GM19025 (cell line): Measurements from ENCODE around the gene LSM2.

ENCODE experiments used
- ATAC-seq: cut with Tn5 transposase; IDR thresholded peaks from one replicate; pipeline ENCODE4 v1.9.1; 2021; ENCODE audit warnings: mild to moderate bottlenecking, low read depth, moderate library complexity; ENCODE audit not compliant: unreplicated experiment

Gene LSM2

DNA sequence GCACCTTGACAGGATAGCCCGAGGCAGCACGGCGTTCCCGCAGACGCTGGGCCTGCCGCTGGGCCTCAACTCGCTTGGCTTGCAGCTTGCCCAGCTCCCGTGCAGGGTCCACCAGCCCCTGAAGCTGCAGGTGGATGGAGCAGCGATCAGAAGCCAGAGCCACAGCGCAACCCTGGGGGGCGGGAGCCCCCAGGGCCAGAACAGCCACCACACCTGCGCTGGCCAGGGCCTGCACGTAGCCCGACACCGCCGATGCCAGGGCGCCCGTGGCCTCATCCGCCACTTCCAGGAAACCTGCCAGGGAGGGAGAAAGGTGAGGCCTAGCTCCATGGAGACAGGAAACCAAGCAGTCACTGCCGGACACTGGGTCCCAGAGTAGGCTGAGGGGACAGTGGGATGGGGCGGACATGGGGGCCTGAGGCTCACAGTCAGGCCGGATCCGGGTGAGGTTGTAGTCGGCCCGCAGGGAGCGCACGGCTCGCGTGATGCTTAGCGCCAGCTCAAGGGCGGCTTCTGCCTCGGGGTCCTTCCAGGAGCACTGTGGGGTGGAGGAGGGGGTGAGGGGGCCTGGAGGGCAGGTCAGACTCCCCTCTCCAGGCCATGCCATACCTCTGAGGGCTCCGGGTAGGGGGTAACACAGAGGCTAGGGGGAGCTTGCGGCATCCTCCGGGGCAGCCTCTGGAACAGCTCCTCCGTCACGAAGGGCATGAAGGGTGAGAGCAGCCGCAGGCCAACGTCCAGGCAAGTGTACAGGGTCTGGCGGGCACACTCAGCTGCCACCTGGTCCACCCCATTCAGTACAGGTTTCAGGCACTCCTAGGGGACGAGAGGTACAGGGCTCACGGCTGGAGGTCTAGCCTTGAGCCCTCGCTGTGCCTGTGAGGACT lies 27.5 kb downstream of the LSM2 start:
- ATAC-seq, result no peak

DNA sequence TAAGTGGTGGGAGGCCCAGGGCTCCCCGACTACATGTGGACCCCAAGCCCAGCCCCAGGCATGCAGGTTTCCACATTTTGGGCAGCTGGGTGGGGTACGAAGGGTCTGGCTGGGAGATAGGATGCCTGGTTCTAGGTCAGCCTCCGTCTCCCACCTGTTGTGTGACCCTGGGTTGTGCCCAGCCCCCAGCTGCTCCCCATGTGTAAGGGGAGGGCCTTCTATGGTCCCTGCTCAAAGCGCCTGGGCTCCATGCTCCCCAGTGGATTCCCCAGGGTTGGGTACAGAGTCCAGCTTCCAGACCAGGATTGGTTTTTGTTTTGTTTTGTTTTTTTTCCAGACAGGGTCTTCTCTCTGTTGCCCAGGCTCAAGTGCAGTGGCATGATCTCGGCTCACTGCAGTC lies 28.6 kb downstream of the LSM2 start:
- no peak for ATAC-seq

DNA sequence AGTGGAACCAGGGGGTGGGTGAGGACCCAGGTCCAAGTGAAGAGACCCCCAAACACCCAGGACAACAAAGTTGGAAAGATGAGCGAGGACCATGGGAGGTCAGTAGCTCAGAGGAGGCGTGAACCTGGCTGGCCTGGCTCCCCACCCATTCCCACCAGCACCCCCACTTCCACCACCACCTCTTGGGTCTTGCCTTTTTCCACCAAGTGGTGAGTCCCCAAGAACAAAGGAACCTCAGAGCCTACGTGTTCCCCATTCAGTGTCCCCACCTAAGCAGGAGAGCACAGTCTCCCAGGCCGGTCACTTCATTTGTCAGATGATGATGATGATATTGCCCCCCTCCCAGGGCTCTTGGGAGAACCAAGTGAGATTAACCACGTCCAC lies 29.1 kb downstream of the LSM2 start:
- no peak for ATAC-seq

DNA sequence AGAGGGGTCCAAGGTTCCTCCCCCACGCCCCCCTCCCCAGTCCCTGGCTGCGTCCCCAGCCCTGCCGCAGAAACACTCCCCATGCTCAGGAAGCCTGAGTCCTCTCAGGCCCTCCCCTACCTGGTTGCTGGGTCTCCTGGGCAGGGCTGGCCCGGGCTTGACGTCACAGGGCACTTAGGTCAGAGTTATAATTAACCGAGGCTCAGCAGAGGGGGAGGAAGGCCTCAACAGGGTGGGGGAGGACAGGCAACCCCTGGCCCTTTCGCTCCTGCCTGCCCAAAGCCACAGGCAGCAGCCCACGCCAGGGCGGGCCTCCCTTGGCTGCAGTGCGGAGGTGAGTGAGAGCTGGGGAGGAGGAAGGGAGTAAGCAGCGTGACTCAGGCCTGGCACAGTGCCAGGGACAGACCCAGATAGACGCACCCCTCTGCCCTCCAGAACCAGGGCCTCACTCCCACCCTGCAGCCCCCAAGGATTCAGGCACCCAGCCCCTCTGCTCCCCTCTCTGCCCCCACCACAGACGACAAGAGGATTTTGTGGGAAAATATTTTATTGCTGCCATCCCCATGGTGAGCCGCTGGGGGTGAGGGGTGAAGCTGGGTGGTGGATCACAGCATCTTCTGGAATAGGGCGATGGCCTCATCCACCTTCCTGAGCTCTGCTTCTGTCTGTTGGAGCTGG lies 29.6 kb downstream of the LSM2 start, which contains the start of gene VWA7:
TSS of gene VWA7 (minus strand) at position 340 of the 678 bp plus-strand sequence. CDS start 549 bp downstream, outside the sequence.
- ATAC-seq, result no peak

DNA sequence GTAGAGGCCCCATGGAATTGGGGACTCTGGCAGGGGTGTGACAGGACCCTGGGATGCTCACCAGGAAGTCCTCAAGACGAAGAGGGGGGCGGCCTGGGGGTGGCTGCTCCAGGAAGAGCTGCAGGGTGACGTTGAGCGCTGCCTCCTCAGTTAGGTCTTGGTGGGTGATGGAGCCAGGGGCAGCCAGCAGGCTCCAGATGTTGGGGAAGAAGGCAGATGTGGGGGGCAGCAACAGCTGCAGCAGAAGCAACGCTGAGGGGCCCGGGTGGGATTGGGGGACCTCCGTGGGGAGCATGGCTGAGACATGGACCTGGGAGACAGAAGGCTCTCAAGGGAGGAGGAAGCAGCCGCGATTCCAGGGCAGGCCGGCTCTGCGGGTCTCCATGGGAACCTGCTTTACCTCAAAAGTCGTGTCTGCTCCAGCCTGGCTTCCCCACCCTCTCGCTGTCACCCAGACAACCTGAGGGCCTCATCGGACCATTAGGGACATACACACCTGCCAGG lies 30.2 kb downstream of the LSM2 start:
- ATAC-seq, result no peak

DNA sequence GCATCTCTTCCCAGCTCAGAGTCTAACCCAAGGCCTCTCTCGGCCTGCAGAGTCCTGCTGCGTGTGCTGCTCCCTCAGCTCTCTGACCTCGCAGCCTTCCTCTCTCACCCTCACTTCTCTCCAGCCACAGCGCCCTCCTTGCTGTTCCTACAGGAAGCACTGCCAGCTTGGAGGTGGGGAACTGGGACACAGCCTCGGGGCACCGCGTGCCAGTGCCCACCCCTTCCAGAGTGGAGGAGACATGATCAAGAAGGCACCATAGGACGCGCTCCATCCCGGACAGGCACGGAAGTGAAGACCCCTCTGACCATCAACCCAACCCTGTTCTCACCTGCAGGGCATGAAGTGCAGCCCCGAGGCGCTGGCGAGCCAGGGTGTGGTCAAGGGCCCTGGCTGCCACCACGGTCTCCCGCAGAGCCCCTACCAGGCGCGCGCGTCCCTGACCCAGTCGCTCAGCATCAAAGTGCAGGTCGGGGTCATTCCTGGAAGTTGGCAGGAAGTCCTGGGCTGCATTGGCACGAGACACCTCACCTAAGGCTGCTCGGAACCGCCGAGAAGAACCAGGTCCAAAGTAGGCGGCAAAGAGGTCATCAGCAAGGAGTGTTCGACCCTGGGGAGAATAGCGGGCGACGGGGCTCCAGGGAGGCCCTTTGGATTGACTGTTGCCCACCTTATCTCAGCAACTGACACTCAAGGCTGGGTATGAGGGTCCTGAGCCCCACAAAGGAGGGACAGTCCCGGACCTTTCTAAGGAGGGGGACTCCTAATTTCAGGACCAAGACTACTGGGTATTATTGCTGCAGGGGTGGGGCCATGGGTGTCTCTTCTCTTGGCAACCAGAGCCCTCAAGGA lies 30.9 kb downstream of the LSM2 start:
- ATAC-seq, result no peak

DNA sequence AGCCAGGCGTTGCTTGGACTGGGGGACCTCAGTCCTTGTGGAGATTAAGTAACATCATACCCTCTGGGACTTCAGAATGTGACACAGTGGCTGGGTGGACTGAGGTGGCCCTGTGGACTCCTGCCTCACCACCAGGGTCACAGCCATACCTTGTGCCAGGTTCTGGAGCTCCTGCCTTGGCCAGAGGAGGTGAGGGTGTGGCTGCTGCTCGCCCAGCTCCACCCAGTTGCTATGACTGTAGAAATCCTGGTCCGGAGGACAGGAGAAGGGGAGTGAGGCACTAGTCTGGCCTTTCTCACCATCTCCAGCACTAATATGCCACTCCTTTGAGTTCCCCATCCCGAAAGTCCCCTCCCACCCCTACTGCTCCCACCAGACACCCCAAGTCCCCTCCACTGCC lies 31.6 kb downstream of the LSM2 start:
- ATAC-seq, result no peak

DNA sequence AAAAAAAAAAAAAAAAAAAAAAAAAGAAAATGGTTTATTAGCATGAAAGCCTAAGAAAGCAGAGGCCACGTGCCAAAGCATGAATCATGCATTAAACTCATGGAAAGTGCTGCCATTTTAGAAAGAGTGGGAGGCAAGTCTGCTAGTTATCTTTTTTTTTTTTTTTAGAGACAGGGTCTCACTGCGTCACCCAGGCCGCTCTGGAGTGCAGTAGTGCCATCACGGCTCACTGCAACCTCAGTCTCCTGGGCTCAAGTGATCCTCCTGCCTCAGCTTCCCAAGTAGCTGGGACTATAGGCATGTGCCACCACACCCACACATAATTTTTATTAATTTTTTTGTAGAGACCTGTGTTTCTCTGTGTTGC lies 34.8 kb downstream of the LSM2 start:
- ATAC-seq, result no peak

DNA sequence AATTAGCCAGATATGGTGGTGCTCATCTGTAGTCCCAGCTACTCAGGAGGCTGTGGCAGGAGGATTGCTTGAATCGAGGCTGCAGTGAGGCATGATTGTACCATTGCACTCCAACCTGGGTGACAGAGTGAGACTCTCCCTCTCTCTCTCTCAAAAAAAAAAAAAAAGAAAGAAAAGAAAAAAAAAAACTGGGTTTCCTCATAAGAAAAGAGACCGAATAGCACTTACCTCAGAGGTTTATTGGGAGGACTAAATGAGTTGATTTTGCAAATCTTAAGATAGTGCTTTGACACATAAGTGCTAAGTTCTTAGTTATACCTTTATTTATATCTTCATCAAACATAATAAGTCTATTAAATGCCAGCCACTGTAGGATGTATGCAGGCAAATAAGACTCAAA lies 35.9 kb downstream of the LSM2 start:
- ATAC-seq, result no peak

DNA sequence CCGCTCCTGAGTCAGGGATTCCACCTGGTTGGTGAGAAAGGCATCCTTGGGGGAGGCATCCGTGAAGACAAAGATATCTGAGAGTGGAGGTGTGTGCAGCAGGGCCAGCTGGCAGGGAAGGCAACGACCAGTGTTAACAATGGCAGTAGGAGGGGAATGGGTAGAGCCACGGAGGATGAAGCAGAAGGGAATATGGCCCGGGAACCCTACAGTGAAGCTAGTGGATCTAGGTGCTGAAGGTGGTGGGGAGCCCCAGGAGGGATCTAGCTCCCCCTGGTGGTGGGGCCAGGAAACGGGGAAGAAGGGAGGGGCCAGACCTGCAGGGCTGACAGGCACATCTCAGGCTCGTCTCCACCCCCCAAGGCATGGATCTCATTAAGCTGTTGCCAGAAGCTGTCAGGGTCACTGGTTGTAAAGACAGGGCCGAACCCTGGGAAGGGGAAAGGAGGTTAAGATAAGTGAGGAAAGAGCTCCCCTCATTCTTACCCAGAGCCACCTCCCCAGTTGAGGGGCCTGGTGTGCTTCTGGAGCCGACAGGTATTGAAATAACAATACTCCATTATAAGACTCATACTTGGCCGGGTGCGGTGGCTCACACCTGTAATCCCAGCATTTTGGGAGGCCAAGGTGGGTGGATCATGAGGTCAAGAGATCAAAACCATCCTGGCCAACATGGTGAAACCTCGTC lies 36.9 kb downstream of the LSM2 start:
- ATAC-seq, result no peak

DNA sequence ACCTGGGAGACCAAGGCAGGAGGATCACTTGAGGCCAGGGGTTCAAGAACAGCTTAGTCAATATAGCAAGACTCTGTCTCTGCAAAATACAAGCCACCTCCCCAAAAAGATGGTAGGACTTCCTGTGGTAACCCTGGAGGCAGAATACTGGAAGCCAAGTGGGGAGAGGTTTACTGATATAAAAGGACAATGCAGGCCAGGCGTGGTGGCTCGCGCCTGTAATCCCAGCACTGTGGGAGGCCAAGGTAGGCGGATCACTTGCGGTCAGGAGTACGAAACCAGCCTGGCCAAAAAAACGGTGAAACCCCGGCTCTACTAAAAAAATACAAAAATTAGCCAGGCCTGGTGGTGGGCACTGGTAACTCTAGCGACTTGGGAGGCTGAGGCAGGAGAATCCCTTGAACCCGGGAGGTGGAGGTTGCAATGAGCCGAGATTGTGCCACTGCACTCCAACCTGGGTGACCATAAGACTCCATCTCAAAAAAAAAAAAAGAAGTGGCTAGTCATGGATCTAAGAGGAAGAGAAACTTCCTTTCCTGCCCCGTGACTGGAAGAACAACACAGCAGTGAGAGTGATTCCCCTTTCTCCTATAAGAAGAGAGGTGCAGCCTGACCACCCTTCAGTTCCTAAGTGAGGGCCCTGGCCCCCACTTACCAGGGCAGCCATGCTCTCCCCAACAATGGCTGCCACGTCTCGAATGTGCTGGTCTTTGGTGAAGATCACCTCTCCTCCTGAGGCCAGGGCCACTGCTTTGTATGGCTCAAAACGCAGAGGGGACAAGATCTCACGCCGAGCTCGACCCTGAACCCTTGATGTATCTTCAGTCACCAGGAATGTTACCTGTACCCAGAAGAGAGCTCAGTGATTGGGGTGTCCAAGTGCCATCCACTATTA lies 38.2 kb downstream of the LSM2 start:
- ATAC-seq, result no peak

DNA sequence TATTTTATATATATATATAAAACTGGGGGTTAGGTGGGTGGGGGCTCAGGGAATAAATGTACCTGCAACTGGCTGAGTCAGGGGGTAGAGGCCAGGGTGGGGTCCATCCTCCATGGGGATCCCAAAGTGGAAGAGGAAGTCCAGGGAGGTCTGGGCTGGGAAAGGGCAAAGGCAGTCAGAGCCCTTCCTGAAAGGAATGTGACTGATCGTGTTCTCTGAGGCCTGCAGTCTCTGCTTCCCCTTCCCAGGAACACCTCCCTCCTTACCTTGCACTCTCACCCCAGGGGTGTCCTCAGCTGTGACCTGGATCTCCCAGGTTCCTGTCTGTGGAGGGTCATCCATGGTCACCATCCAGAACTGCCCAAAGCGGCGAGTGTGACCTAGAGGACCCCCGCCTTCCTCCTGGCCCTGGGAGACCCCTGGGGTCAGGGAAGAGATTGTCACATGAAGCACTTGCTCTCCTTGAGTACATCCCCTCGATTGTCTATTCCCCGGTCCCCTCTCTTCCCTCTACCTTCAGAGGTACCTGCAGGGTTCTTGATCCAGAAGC lies 39.6 kb downstream of the LSM2 start:
- no peak for ATAC-seq

DNA sequence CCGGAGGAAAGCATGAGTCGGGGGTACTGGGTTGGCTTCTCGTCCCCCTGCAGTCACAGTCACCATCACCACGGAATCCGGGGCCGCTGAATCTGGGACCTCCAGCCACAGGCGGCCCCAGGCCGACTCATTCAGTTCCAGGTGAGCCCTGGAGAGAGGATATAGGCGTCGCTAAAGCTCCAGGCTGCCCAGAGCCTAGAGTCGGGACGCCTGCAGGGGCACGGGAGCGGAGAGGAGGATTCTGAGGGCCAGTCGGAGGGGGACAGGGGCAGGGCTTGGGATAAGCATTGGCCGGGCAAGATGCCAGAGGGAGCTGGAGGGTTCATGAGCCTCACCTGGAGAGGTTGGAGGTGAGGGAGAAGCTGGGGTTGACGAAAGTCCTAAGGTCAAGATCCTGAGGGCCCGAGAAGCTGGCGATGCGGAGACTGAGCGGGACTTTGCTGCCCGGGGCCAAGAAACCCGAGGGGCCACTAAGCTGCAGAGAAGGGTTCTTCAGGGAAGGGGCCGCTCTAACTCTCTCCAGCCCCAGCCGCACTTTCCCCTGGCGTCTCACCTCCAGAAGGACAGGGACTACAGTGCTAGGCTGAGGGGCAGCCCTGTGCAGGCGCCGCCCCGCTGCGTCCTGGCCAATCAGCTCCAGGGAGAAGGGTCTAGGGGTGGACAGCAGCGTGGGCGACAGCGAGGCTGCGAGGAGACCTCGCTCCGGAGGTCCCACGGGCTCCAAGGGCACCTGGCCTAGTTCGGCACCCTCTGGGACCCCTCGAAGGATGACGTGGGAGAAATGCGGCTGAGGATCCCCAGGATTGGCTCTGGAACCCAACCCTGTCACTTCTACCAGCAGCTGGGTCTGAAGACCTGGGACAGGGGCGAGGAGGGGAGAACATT lies 40.6 kb downstream of the LSM2 start:
- no peak for ATAC-seq

DNA sequence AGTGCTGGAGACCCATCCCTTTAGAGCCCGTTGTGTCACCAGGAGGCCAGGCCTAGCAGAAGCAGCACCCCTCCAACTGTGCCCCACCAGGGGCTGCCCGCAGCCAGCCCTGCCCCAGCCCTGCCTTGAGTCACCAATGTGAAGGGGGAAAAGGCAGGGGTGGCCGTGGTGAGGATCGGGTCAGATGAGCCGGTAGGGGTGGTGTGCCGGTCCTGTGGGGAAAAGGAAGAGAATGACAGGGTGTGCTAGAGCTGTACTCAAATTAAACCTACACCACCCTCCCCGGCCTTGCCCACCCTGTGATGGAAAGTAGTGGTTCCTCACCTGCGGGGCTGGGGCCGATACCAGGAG lies 41.2 kb downstream of the LSM2 start:
- ATAC-seq, result no peak

DNA sequence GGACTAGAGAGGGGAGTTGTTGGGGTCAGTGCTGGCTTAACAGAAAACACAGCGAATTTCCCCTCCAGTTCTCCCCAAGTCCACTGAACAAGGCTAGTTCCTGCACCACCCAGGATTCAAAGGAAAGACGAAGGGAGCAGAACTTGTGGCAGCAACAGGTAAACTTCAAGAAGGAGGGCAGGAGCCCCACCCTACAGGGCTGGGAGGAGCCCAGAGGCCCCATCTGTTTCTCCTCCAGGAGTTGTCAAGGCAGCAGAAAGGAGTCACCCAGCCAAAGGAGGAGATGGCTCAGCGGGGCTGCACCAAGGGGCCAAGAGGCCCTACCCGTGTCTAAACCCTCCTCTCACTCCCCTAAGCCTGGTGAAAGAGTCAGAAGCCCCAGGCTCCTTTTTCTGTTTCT lies 42.6 kb downstream of the LSM2 start:
- no peak for ATAC-seq

DNA sequence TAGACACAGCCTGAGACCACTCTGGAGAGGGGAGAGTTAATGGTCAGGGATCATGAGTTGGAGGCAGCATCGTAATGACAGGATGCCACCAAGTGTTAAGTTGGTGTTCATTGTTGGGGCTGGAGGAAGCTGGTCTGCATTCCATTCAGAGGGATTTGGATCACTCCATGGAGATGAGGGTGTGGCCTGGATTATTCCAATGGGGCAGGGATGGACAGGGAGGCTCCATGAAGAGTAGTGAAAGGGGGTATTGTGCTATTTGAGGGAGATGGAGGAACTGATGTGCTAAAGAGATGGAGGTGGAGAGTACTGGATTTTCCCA lies 43.2 kb downstream of the LSM2 start:
- no peak for ATAC-seq

DNA sequence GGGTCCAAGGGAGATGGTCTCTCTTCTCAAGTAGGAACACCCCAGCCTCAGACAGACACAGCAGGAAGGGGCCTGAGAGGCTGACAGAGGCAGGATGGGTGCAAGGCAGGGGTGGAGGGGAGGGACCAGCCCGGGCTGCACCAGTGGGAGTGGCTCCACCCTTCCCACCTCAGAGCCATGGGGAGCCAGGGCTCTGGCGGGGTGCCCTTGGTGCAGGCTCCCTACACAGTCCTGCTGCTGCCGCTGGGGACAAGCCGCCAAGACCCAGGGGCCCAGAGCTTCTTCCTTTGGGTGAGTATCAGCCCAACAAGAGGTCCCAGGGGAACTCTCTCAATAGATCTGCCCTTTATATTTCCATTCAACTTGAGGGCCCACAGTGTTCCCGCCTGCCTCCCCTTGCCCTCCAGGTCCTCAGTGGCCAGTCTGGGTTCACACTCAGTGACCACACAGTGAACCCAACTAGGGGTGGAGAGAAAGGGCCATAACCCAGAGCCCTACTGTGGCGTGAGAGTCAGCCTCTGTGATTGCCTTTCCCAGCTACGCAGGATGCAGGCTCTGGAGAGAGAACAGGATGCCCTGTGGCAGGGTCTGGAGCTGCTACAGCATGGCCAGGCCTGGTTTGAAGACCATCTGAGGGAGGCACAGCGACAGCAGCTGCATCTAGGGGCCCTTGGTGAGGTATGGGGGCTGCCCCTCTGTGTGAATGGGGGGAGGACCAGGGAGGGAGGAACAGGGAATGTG lies 43.7 kb downstream of the LSM2 start:
- ATAC-seq, result no peak

DNA sequence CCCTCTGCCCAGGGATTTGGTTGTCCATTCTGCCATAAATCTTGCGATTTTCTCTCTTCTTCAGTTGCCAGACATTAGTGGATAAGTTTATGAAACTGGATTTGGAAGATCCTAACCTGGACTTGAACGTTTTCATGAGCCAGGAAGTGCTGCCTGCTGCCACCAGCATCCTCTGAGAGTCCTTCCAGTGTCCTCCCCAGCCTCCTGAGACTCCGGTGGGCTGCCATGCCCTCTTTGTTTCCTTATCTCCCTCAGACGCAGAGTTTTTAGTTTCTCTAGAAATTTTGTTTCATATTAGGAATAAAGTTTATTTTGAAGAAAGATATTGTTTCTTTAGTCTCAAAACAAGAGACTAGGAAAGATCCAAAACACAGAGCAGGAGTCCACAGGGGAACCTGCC lies 44.4 kb downstream of the LSM2 start, which contains the start of gene SAPCD1:
TSS of gene SAPCD1 (plus strand) at position 301 of the 400 bp plus-strand sequence. CDS start 399 bp downstream, outside the sequence.
- ATAC-seq, result no peak
